CD14-positive monocyte (primary cell): ENCODE measurements around the gene AGGF1. TPM values are rescaled to one million over a fixed set of nuclear protein-coding genes. Genes with fewer than 3 reads are reported as not detected.
"Not testable (repeated sequence)": the region's sequence is repeated elsewhere in the genome, so short reads cannot be mapped to it uniquely, and the experiment has no call there.

Source experiments
- DNase-seq, 3 donors: peaks; one replicate each; pipeline ENCODE4 v3.0.0-alpha.2; 2011 to 2022
- H2AFZ ChIP-seq: 2 replicates; pipeline ENCODE4 v1.6.0; 2012; ENCODE audit warnings: mild to moderate bottlenecking, low read depth, low read length, inconsistent platforms; ENCODE audit not compliant: insufficient read depth, poor library complexity, severe bottlenecking
- H3K27ac ChIP-seq, 2 donors: 1 replicate in 1 of 2; 2 replicates in 1 of 2; pipeline ENCODE4 v1.5.1; 2012 to 2013; ENCODE audit warnings: low read length in 2 of 2, control low read depth in 1 of 2, inconsistent platforms in 1 of 2, low read depth in 1 of 2, mild to moderate bottlenecking in 1 of 2
- H3K27me3 ChIP-seq, 2 donors: one replicate each; pipeline versions ENCODE4 v1.6.0 to v1.6.1; 2011 to 2013; ENCODE audit warnings: low read length in 2 of 2; ENCODE audit not compliant: control insufficient read depth in 2 of 2, insufficient read depth in 2 of 2
- H3K36me3 ChIP-seq, 2 donors: replicated peaks in 1 of 2; 1 replicate in 1 of 2; 2 replicates in 1 of 2; pipeline versions ENCODE4 v1.5.1 to v1.6.1; 2012 to 2013; ENCODE audit warnings: low read length in 2 of 2, control low read depth in 1 of 2, inconsistent platforms in 1 of 2, mild to moderate bottlenecking in 1 of 2; ENCODE audit not compliant: insufficient read depth in 2 of 2, control insufficient read depth in 1 of 2
- H3K4me1 ChIP-seq, 2 donors: 1 replicate in 1 of 2; 2 replicates in 1 of 2; pipeline versions ENCODE4 v1.5.1 to v1.6.1; 2012 to 2013; ENCODE audit warnings: low read length in 2 of 2, control low read depth in 1 of 2, inconsistent platforms in 1 of 2, mild to moderate bottlenecking in 1 of 2, moderate library complexity in 1 of 2; ENCODE audit not compliant: insufficient read depth in 2 of 2, control insufficient read depth in 1 of 2
- H3K4me2 ChIP-seq: replicated peaks from 2 replicates; pipeline ENCODE3; 2012; ENCODE audit warnings: low read length, moderate library complexity, mild to moderate bottlenecking; ENCODE audit not compliant: poor library complexity, severe bottlenecking; ENCODE audit errors: extremely low read depth
- H3K4me3 ChIP-seq, 3 experiments: fragments of 200-600 bp in 1 of 3; sonication (generic) in 1 of 3; replicated peaks in 1 of 3; 1 replicate in 2 of 3; 2 replicates in 1 of 3; pipeline ENCODE4 v1.5.1; 2011 to 2013; ENCODE audit warnings: low read length in 3 of 3, mild to moderate bottlenecking in 3 of 3, control low read depth in 2 of 3, low read depth in 2 of 3, inconsistent platforms in 1 of 3, moderate library complexity in 1 of 3
- H3K79me2 ChIP-seq: 2 replicates; pipeline ENCODE4 v1.6.0; 2012; ENCODE audit warnings: mild to moderate bottlenecking, control low read depth, inconsistent platforms, low read length, moderate library complexity; ENCODE audit not compliant: insufficient read depth
- H3K9ac ChIP-seq: 2 replicates; pipeline ENCODE4 v1.6.0; 2017; ENCODE audit warnings: low read length, mild to moderate bottlenecking; ENCODE audit not compliant: insufficient read depth, poor library complexity, severe bottlenecking
- H3K9me3 ChIP-seq, 2 donors: replicated peaks in 1 of 2; 1 replicate in 1 of 2; 2 replicates in 1 of 2; pipeline versions ENCODE4 v1.5.1 to v1.6.1; 2012 to 2013; ENCODE audit warnings: low read length in 2 of 2, control low read depth in 1 of 2; ENCODE audit not compliant: control insufficient read depth in 1 of 2, insufficient read depth in 1 of 2
- H4K20me1 ChIP-seq: 2 replicates; pipeline ENCODE4 v1.6.0; 2012; ENCODE audit warnings: mild to moderate bottlenecking, low read length, control low read depth, moderate library complexity; ENCODE audit not compliant: insufficient read depth
- H3K27ac Mint-ChIP-seq, 7 donors: one replicate each; pipeline ENCODE4 v1.8.0; 2020; ENCODE audit warnings: mild to moderate bottlenecking in 7 of 7, mixed read lengths in 7 of 7, moderate library complexity in 6 of 7, inconsistent platforms in 2 of 7
- H3K27me3 Mint-ChIP-seq, 3 donors: one replicate each; pipeline ENCODE4 v1.8.0; 2021 to 2022; ENCODE audit warnings: low read depth in 3 of 3, mild to moderate bottlenecking in 3 of 3, mixed read lengths in 3 of 3, moderate library complexity in 3 of 3, inconsistent platforms in 1 of 3
- H3K36me3 Mint-ChIP-seq, 2 donors: one replicate each; pipeline ENCODE4 v1.8.0; 2020; ENCODE audit warnings: mixed read lengths in 2 of 2, inconsistent platforms in 1 of 2, mild to moderate bottlenecking in 1 of 2
- H3K4me1 Mint-ChIP-seq: one replicate; pipeline ENCODE4 v1.8.0; 2020; ENCODE audit warnings: mild to moderate bottlenecking, mixed read lengths
- H3K4me3 Mint-ChIP-seq, 2 donors: one replicate each; pipeline ENCODE4 v1.8.0; 2020; ENCODE audit warnings: mild to moderate bottlenecking in 2 of 2, mixed read lengths in 2 of 2, moderate library complexity in 1 of 2
- H3K9me3 Mint-ChIP-seq, 7 donors: one replicate each; pipeline ENCODE4 v1.8.0; 2020 to 2022; ENCODE audit warnings: mixed read lengths in 7 of 7, mild to moderate bottlenecking in 6 of 7, moderate library complexity in 6 of 7, inconsistent platforms in 2 of 7
- WGBS: methylation state at CpG from one replicate; pipeline ENCODE4 v1.1.5; 2013; ENCODE audit warnings: missing lambda C conversion rate; ENCODE audit not compliant: insufficient coverage; 5-methylcytosine and 5-hydroxymethylcytosine counted together
- intact Hi-C, 2 donors: fragments of 100-400 bp; cut with micrococcal nuclease; formaldehyde crosslinking; loops; one replicate each; pipeline versions ENCODE4 v1.15.0 to v1.15.1; 2023
- polyA plus RNA-seq, 3 donors: library from polyadenylated mRNA; depleted of rRNA in 1 of 3; unstranded in 2 of 3; stranded (reverse) in 1 of 3; fragments of 300-500 nt in 2 of 3; fragments of >200 nt in 1 of 3; fragmentation: Illumina TruSeq in 2 of 3; gene quantifications; 1 replicate in 2 of 3; 2 replicates in 1 of 3; pipeline ENCODE4 v1.2.3, GENCODE V29; 2012 to 2021
- TF ChIP-seq, protein P1 (sequence below): fragments of 200-600 bp; IDR thresholded peaks from one replicate; pipeline ENCODE4 v1.8.0; 2022; ENCODE audit warnings: antibody characterized with exemption, mild to moderate bottlenecking

AGGF1 gene
- polyA plus RNA-seq, 3 donors, result 8.0 to 21.9 (median 13.0) TPM

DNA sequence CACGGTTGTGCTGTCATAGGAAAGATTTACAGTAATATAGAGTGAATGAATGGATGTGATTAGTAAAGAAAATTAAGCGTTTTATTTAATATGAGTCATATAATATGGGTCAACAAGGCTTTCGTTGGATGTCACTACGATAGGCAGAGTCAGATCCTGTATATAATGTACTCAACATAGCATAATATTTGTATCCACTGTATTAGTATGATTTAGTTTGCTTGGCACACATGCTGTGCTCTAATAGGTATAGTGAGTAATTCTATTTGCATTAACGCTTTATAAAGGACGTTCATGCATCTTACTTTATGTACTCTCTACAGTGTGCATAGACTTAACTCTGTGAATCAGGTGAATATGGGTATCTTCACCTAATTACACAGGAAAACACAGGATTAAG lies 35.9 kb upstream of the AGGF1 start:
- Histone ChIP-seq H3K27ac (no peak overlapping the region), H3K27me3 (no peaks in the 10 kb centered on the region), H3K79me2 (no peaks in the 10 kb centered on the region), H3K4me1 (peaks cover under 1 to 2% of the 10 kb centered on the region in 2 donors), H3K4me2 (no peak overlapping the region), H3K9ac (no peak overlapping the region), H3K9me3 (no peaks in the 10 kb centered on the region), H4K20me1 (no peaks in the 10 kb centered on the region), H2AFZ (no peak overlapping the region), H3K36me3 (no peaks in the 10 kb centered on the region), H3K4me3 (no peak overlapping the region)
- TF ChIP-seq, protein P1, sequence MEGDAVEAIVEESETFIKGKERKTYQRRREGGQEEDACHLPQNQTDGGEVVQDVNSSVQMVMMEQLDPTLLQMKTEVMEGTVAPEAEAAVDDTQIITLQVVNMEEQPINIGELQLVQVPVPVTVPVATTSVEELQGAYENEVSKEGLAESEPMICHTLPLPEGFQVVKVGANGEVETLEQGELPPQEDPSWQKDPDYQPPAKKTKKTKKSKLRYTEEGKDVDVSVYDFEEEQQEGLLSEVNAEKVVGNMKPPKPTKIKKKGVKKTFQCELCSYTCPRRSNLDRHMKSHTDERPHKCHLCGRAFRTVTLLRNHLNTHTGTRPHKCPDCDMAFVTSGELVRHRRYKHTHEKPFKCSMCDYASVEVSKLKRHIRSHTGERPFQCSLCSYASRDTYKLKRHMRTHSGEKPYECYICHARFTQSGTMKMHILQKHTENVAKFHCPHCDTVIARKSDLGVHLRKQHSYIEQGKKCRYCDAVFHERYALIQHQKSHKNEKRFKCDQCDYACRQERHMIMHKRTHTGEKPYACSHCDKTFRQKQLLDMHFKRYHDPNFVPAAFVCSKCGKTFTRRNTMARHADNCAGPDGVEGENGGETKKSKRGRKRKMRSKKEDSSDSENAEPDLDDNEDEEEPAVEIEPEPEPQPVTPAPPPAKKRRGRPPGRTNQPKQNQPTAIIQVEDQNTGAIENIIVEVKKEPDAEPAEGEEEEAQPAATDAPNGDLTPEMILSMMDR, result no peak
- Mint-ChIP-seq H3K27ac (no peak overlapping the region), H3K27me3 (peaks cover 0 to 4% (median 1%) of the 10 kb centered on the region in 3 donors), H3K4me3 (no peak overlapping the region), H3K36me3 (no peaks in the 10 kb centered on the region), H3K4me1 (peaks cover 2% of the 10 kb centered on the region), H3K9me3 (peaks cover 0 to 8% (median 2%) of the 10 kb centered on the region in 7 donors)
- WGBS, result no CpG with 5 or more reads among the region's 6 CpGs
- no peak for DNase-seq
- intact Hi-C loops, result no loop called here

GRCh38 chr5:76998251-76998650 lies 32.0 kb upstream of the AGGF1 start:
- H3K27me3 ChIP-seq, H3K27ac ChIP-seq, H3K27me3 Mint-ChIP-seq, H3K27ac Mint-ChIP-seq, H3K36me3 ChIP-seq, H3K4me1 ChIP-seq, H2AFZ ChIP-seq, H3K9ac ChIP-seq, H3K79me2 ChIP-seq, H3K9me3 Mint-ChIP-seq, H4K20me1 ChIP-seq, H3K4me3 ChIP-seq, H3K36me3 Mint-ChIP-seq, H3K4me3 Mint-ChIP-seq, H3K4me2 ChIP-seq, intact Hi-C loops, H3K9me3 ChIP-seq, H3K4me1 Mint-ChIP-seq, DNase-seq: not testable (repeated sequence)
- no CpG with 5 or more reads among the region's 4 CpGs for WGBS
